SH-SY5Y (cell line): ENCODE measurements around the gene ICE2.

Experiments used
- GATA2 ChIP-seq: IDR thresholded peaks from 2 replicates; pipeline ENCODE4 v1.6.1; 2011; ENCODE audit warnings: mild to moderate bottlenecking, low read depth, low read length
- GATA3 ChIP-seq: IDR thresholded peaks from 2 replicates; pipeline ENCODE4 v1.6.1; 2011; ENCODE audit warnings: low read depth, mild to moderate bottlenecking, low read length, moderate library complexity

Gene ICE2

GRCh38 chr15:60392986-60393790, 85.8 kb downstream of the ICE2 start:
- no peak for TF ChIP-seq GATA3
- no peak for TF ChIP-seq GATA2

GRCh38 chr15:60392601-60392985, 86.3 kb downstream of the ICE2 start:
- TF ChIP-seq GATA2 (no peak), GATA3 (no peak)

GRCh38 chr15:60391722-60392315, 87.1 kb downstream of the ICE2 start:
- TF ChIP-seq GATA3 (no peak), GATA2 (no peak)

- TF ChIP-seq GATA3, result no peak
- TF ChIP-seq GATA2, result no peak
These were observed 88.0 kb downstream of the ICE2 start for GRCh38 chr15:60390871-60391501.

GRCh38 chr15:60390231-60390630, 88.7 kb downstream of the ICE2 start:
- TF ChIP-seq GATA3 (no peak), GATA2 (no peak)

GRCh38 chr15:60389261-60390077, 89.5 kb downstream of the ICE2 start:
- TF ChIP-seq GATA3, result no peak
- no peak for TF ChIP-seq GATA2

GRCh38 chr15:60387321-60387720, 91.6 kb downstream of the ICE2 start:
- TF ChIP-seq GATA2, result no peak
- no peak for TF ChIP-seq GATA3

GRCh38 chr15:60386615-60387014, 92.3 kb downstream of the ICE2 start:
- no peak for TF ChIP-seq GATA3
- no peak for TF ChIP-seq GATA2

GRCh38 chr15:60385620-60386552, 93.1 kb downstream of the ICE2 start:
- TF ChIP-seq GATA3 (no peak), GATA2 (no peak)

- no peak for TF ChIP-seq GATA3
- TF ChIP-seq GATA2, result no peak
These were observed 94.3 kb downstream of the ICE2 start for GRCh38 chr15:60384526-60385126.

GRCh38 chr15:60384053-60384452, 94.9 kb downstream of the ICE2 start:
- TF ChIP-seq GATA2 (no peak), GATA3 (no peak)

GRCh38 chr15:60382773-60383674, 95.9 kb downstream of the ICE2 start:
- TF ChIP-seq GATA2 (no peak), GATA3 (no peak)
